ENCODE measurements around the gene ITPR2.

DNA sequence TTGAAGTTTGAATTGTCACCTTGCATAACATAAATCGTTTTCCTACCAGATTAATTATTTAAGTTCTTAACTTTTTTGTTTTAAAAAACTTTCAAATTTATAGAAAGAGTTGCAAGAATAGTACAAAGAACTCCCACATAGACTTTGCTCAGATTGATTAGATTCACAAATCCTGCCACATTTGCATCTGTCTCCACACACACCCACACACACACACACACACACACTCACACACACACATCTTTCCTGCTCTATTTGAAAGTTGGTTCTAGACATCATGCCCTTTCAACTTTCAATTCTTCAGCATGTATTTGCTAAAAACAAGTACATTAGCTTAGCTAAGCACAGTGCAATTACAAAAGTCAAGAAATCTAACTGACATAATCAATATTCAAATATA, 184.0 kb downstream of the ITPR2 start:
- TF ChIP-seq, protein P1, sequence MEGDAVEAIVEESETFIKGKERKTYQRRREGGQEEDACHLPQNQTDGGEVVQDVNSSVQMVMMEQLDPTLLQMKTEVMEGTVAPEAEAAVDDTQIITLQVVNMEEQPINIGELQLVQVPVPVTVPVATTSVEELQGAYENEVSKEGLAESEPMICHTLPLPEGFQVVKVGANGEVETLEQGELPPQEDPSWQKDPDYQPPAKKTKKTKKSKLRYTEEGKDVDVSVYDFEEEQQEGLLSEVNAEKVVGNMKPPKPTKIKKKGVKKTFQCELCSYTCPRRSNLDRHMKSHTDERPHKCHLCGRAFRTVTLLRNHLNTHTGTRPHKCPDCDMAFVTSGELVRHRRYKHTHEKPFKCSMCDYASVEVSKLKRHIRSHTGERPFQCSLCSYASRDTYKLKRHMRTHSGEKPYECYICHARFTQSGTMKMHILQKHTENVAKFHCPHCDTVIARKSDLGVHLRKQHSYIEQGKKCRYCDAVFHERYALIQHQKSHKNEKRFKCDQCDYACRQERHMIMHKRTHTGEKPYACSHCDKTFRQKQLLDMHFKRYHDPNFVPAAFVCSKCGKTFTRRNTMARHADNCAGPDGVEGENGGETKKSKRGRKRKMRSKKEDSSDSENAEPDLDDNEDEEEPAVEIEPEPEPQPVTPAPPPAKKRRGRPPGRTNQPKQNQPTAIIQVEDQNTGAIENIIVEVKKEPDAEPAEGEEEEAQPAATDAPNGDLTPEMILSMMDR (conservative IDR thresholded peaks at IDR 0.05; ENCODE audit: low read length): no peak
- no peak for TF ChIP-seq EZH2phosphoT487 (IDR thresholded peaks at IDR 0.05; ENCODE audit: borderline replicate concordance, low read depth, low read length)
